Sigmoid colon (tissue), 7 donors: ENCODE results near the gene IMPA2. TPM values are rescaled to one million over a fixed set of nuclear protein-coding genes. Genes with fewer than 3 reads are reported as not detected.

ENCODE experiments used
- DNase-seq: peaks from one replicate; pipeline ENCODE4 v3.0.0-alpha.2; 2019
- H3K27ac ChIP-seq, 4 donors: fragments of 200-600 bp; sonication (generic); one replicate each; pipeline ENCODE4 v1.5.1; 2016 to 2019; ENCODE audit warnings: mild to moderate bottlenecking in 1 of 4
- H3K27me3 ChIP-seq, 3 donors: fragments of 200-600 bp; sonication (generic); one replicate each; pipeline ENCODE4 v1.5.1; 2019; ENCODE audit warnings: mild to moderate bottlenecking in 1 of 3
- H3K36me3 ChIP-seq, 4 donors: fragments of 200-600 bp; sonication (generic); one replicate each; pipeline ENCODE4 v1.5.1; 2016 to 2019
- H3K4me1 ChIP-seq, 4 donors: fragments of 200-600 bp; sonication (generic); one replicate each; pipeline ENCODE4 v1.5.1; 2017 to 2019
- H3K4me3 ChIP-seq, 4 donors: fragments of 200-600 bp; sonication (generic); one replicate each; pipeline ENCODE4 v1.5.1; 2017 to 2019; ENCODE audit warnings: mild to moderate bottlenecking in 2 of 4, moderate library complexity in 1 of 4
- H3K9me3 ChIP-seq, 4 donors: fragments of 200-600 bp in 3 of 4; sonication (generic) in 3 of 4; one replicate each; pipeline versions ENCODE4 v1.5.1 to v1.6.1; 2013 to 2019
- EP300 ChIP-seq, 4 donors: sonication (generic); formaldehyde crosslinking; IDR thresholded peaks; one replicate each; pipeline ENCODE4 v1.6.1; 2017; ENCODE audit warnings: antibody characterized with exemption in 4 of 4
- POLR2A ChIP-seq, 2 donors: fragments of 450-650 bp; IDR thresholded peaks; one replicate each; pipeline ENCODE4 v1.6.1; 2016; ENCODE audit warnings: antibody characterized with exemption in 2 of 2, mild to moderate bottlenecking in 2 of 2, moderate library complexity in 2 of 2
- POLR2AphosphoS5 ChIP-seq, 4 donors: sonication (generic); formaldehyde crosslinking; IDR thresholded peaks; one replicate each; pipeline ENCODE4 v1.6.1; 2017; ENCODE audit warnings: antibody characterized with exemption in 4 of 4
- WGBS, 2 donors: extraction: QIAGEN DNeasy Blood & Tissue Kit; methylation state at CpG; one replicate each; pipeline ENCODE4 v1.1.7; 2013; 5-methylcytosine and 5-hydroxymethylcytosine counted together
- intact Hi-C: fragments of 100-400 bp; cut with DNase I; formaldehyde crosslinking; loops from one replicate; pipeline ENCODE4 v1.15.1; 2023
- polyA plus RNA-seq, 3 donors: library from polyadenylated mRNA; stranded (reverse); fragments of 200-250 nt; gene quantifications; one replicate each; pipeline ENCODE4 v1.2.3, GENCODE V29; 2013
- total RNA-seq, 4 donors: library from RNA; depleted of rRNA; stranded (reverse); fragments of >200 nt; gene quantifications; one replicate each; pipeline ENCODE4 v1.1.0, GENCODE V29; 2016
- TF ChIP-seq, protein P1 (sequence below), 4 experiments: fragments of 450-650 bp in 3 of 4; fragments of 200-600 bp in 1 of 4; IDR thresholded peaks; one replicate each; pipeline ENCODE4 v1.5.1; 2016 to 2019; ENCODE audit warnings: antibody characterized with exemption in 4 of 4, mild to moderate bottlenecking in 3 of 4, moderate library complexity in 2 of 4
- donor health status: healthy with polysubstance abuse.
- donor health status: Bipolar disorder and iron deficiency.
- donor health status: healthy.

Gene IMPA2
- total and polyA plus RNA-seq, 7 donors, result 21.3 to 138 (median 66.5) TPM

GRCh38 chr18:11989966-11990380 lies 8.7 kb downstream of the IMPA2 start:
- H3K4me3 ChIP-seq, result no peak overlapping the region
- TF ChIP-seq EP300 (IDR thresholded peaks at IDR 0.05) (no peak), POLR2A (IDR thresholded peaks at IDR 0.05) (no peak), POLR2AphosphoS5 (IDR thresholded peaks at IDR 0.05) (no peak)
- TF ChIP-seq, protein P1, sequence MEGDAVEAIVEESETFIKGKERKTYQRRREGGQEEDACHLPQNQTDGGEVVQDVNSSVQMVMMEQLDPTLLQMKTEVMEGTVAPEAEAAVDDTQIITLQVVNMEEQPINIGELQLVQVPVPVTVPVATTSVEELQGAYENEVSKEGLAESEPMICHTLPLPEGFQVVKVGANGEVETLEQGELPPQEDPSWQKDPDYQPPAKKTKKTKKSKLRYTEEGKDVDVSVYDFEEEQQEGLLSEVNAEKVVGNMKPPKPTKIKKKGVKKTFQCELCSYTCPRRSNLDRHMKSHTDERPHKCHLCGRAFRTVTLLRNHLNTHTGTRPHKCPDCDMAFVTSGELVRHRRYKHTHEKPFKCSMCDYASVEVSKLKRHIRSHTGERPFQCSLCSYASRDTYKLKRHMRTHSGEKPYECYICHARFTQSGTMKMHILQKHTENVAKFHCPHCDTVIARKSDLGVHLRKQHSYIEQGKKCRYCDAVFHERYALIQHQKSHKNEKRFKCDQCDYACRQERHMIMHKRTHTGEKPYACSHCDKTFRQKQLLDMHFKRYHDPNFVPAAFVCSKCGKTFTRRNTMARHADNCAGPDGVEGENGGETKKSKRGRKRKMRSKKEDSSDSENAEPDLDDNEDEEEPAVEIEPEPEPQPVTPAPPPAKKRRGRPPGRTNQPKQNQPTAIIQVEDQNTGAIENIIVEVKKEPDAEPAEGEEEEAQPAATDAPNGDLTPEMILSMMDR (IDR thresholded peaks at IDR 0.05), result no peak
- peak overlapping the region in 2 of 4 donors; percentile 1 to 25 for H3K27ac ChIP-seq
- H3K36me3 ChIP-seq, result no peaks in the 10 kb centered on the region
- no peaks in the 10 kb centered on the region for H3K9me3 ChIP-seq
- DNase-seq, result peak; percentile 47
- intact Hi-C loops, result loop anchor here (10.0 kb wide), 1 partner anchor 135 kb away; the partner anchor contains the start of gene CHMP1B
- 49 to 79% methylated on average over 6 of the region's 6 CpGs for WGBS, 2 donors
- H3K27me3 ChIP-seq, result no peaks in the 10 kb centered on the region
- peaks cover 0 to 22% (median 18%) of the 10 kb centered on the region in 4 donors for H3K4me1 ChIP-seq

DNA sequence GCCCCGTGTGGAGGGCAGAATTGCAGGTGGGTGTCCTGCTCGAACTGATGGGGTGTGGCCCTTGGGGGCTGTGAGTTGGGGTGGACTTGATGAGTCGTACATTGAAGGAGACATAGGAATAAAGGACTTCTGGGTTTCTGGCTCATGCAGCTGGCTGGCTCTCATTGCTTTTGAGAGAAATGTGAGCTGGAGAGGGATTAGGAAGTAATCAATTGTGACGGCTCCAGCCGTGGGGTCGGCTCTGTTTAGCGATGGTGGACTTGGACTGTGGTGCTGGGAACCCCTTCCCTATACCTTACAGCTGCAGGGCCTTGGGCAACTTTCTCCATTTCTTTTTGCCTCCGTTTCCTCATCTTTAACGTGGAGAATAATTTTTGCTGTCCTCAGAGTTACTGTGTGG lies 9.2 kb downstream of the IMPA2 start:
- intact Hi-C loops, result no loop called here
- 68 to 71% methylated on average over 9 of the region's 9 CpGs for WGBS, 2 donors
- DNase-seq, result peak; percentile 39
- TF ChIP-seq EP300 (IDR thresholded peaks at IDR 0.05) (no peak), POLR2A (IDR thresholded peaks at IDR 0.05) (no peak), POLR2AphosphoS5 (IDR thresholded peaks at IDR 0.05) (no peak)
- TF ChIP-seq, protein P1 (IDR thresholded peaks at IDR 0.05), result no peak
- Histone ChIP-seq H3K4me1 (peaks cover 0 to 28% (median 24%) of the 10 kb centered on the region in 4 donors), H3K4me3 (no peak overlapping the region), H3K27me3 (no peaks in the 10 kb centered on the region), H3K36me3 (no peaks in the 10 kb centered on the region), H3K27ac (no peak overlapping the region), H3K9me3 (no peaks in the 10 kb centered on the region)

GRCh38 chr18:11991021-11991795 lies 9.9 kb downstream of the IMPA2 start:
- peak; percentile 50 for DNase-seq
- Histone ChIP-seq H3K27me3 (no peaks in the 10 kb centered on the region), H3K4me1 (peaks cover 0 to 34% (median 30%) of the 10 kb centered on the region in 4 donors), H3K9me3 (no peaks in the 10 kb centered on the region), H3K4me3 (no peak overlapping the region), H3K36me3 (no peaks in the 10 kb centered on the region), H3K27ac (no peak overlapping the region)
- WGBS, 2 donors, result 84 to 89% methylated on average over 19 of the region's 19 CpGs
- intact Hi-C loops, result no loop called here
- TF ChIP-seq POLR2A (IDR thresholded peaks at IDR 0.05) (no peak), POLR2AphosphoS5 (IDR thresholded peaks at IDR 0.05) (no peak), EP300 (IDR thresholded peaks at IDR 0.05) (no peak)
- TF ChIP-seq, protein P1 (IDR thresholded peaks at IDR 0.05), result no peak

GRCh38 chr18:11992096-11992790 lies 10.9 kb downstream of the IMPA2 start:
- H3K4me3 ChIP-seq, result no peak overlapping the region
- DNase-seq, result peak; percentile 21
- H3K36me3 ChIP-seq, result no peaks in the 10 kb centered on the region
- no peaks in the 10 kb centered on the region for H3K27me3 ChIP-seq
- no peak overlapping the region for H3K27ac ChIP-seq
- WGBS, 2 donors, result 52 to 78% methylated on average over 12 of the region's 12 CpGs
- intact Hi-C loops, result no loop called here
- TF ChIP-seq POLR2AphosphoS5 (IDR thresholded peaks at IDR 0.05) (no peak), EP300 (IDR thresholded peaks at IDR 0.05) (no peak), POLR2A (IDR thresholded peaks at IDR 0.05) (no peak)
- TF ChIP-seq, protein P1 (IDR thresholded peaks at IDR 0.05), result no peak
- no peaks in the 10 kb centered on the region for H3K9me3 ChIP-seq
- H3K4me1 ChIP-seq, result peaks cover 0 to 31% (median 26%) of the 10 kb centered on the region in 4 donors
